ENCODE measurements around the gene F2RL1. TPM values are rescaled to one million over a fixed set of nuclear protein-coding genes. Genes with fewer than 3 reads are reported as not detected.

F2RL1 gene
- total and polyA plus RNA-seq, 2 of the 8 experiments (the other 6 are each of a cell fraction or from before 2014, with no cell fraction given), result 23.2 to 26.6 TPM

GRCh38 chr5:76845890-76846289 lies 27.1 kb downstream of the F2RL1 start:
- no peak overlapping the region for H3K18ac ChIP-seq (ENCODE audit: extremely low read depth, low read length)
- 88% methylated on average over 3 of the region's 3 CpGs; no CpG with 5 or more reads in 1 of the 2 experiments for WGBS, 2 experiments (ENCODE audit: extremely low coverage in 1 of 2, insufficient coverage in 1 of 2, insufficient read length in 1 of 2, insufficient replicate concordance in 2 of 2, low coverage in 1 of 2, low lambda C conversion rate in 2 of 2, missing lambda C conversion rate in 1 of 2)
- H2AK5ac ChIP-seq (ENCODE audit: low read depth, low read length), result no peak overlapping the region
- no peak for DNase-seq (ENCODE audit: low read depth in 1 of 2, low spot score in 2 of 2)
- H3K79me1 ChIP-seq (ENCODE audit: low read depth, low read length), result no peaks in the 10 kb centered on the region
- no peaks in the 10 kb centered on the region for H4K20me1 ChIP-seq (replicated peaks in 1 of 2; ENCODE audit: control insufficient read depth in 1 of 2, insufficient read depth in 2 of 2, low read length in 2 of 2)
- H3K23me2 ChIP-seq (ENCODE audit: low read depth, low read length), result no peaks in the 10 kb centered on the region
- no peak overlapping the region for H3K4me3 ChIP-seq (ENCODE audit: extremely low read depth in 1 of 4, insufficient read depth in 2 of 4, low read depth in 3 of 4, low read length in 4 of 4)
- H3K23ac ChIP-seq (ENCODE audit: insufficient read length), result no peak overlapping the region
- H2BK5ac ChIP-seq (ENCODE audit: low read depth, low read length), result no peak overlapping the region
- no peak overlapping the region for H3K4me2 ChIP-seq (ENCODE audit: insufficient read depth in 1 of 2, low read depth in 2 of 2, low read length in 2 of 2)
- no peak overlapping the region for H3K14ac ChIP-seq (ENCODE audit: insufficient read length)
- no peak overlapping the region for H4K8ac ChIP-seq (ENCODE audit: extremely low read depth, insufficient read depth, low read length)
- H2AFZ ChIP-seq (ENCODE audit: low read length), result no peak overlapping the region
- H3K4me1 ChIP-seq (replicated peaks in 1 of 4; ENCODE audit: control insufficient read depth in 3 of 4, insufficient read depth in 4 of 4, low read length in 3 of 4), result 0 out of 7 replicates have a peak, but pooled peaks cover 0 to 2% (median 0%) of the 10 kb centered on the region in 4 experiments
- H2BK20ac ChIP-seq (ENCODE audit: low read length), result no peak overlapping the region
- H3K9me3 ChIP-seq (ENCODE audit: insufficient read depth in 2 of 2, low read depth in 1 of 2, low read length in 1 of 2), result 0 out of 4 replicates have a peak, but pooled peaks cover 0 to 4% of the 10 kb centered on the region in 2 experiments
- H3K27ac ChIP-seq (ENCODE audit: low read depth, low read length), result no peak overlapping the region
- no peak overlapping the region for H2BK12ac ChIP-seq (ENCODE audit: low read depth, low read length)
- ChIA-PET CTCF (ENCODE audit: partially characterized antibody) (interaction anchor here (0.8 to 1.2 kb wide), 2 partner anchors 11 to 171 kb away, joined by 3 read pairs; no protein-coding TSS in a partner anchor), POLR2A (ENCODE audit: partially characterized antibody) (interaction anchor here (2.4 kb wide), 1 partner anchor 27 kb away, joined by 8 read pairs; the partner anchor contains the start of gene F2RL1)
- no peak overlapping the region for H2BK120ac ChIP-seq (replicated peaks; ENCODE audit: low read depth, low read length)
- no peak overlapping the region for H4K5ac ChIP-seq (ENCODE audit: insufficient read length, low read depth, low read length)
- no peak overlapping the region for H3K56ac ChIP-seq (replicated peaks; ENCODE audit: insufficient read length, low read depth, low read length)
- H3K36me3 ChIP-seq (ENCODE audit: control insufficient read depth in 2 of 4, insufficient read depth in 4 of 4, low read length in 3 of 4), result no peaks in the 10 kb centered on the region
- no peak overlapping the region for H4K91ac ChIP-seq (replicated peaks; ENCODE audit: insufficient read length, low read length)
- H2BK15ac ChIP-seq (ENCODE audit: low read length), result no peak overlapping the region
- no peaks in the 10 kb centered on the region for H3K27me3 ChIP-seq (replicated peaks in 1 of 4; ENCODE audit: control insufficient read depth in 3 of 4, extremely low read depth in 1 of 4, insufficient read depth in 3 of 4, low read length in 3 of 4)
- TF ChIP-seq SIRT6 (IDR thresholded peaks at IDR 0.05; ENCODE audit: low read length), result no peak
- no peak for TF ChIP-seq KDM1A (IDR thresholded peaks at IDR 0.05; ENCODE audit: borderline replicate concordance, low read length)
- no peak for TF ChIP-seq POLR2AphosphoS5 (IDR thresholded peaks at IDR 0.05; ENCODE audit: low read depth, low read length)
- no peaks in the 10 kb centered on the region for H3K79me2 ChIP-seq (ENCODE audit: control insufficient read depth in 1 of 2, insufficient read depth in 2 of 2, low read length in 2 of 2)
- H3K4ac ChIP-seq (replicated peaks; ENCODE audit: insufficient read length, low read depth, low read length), result no peak overlapping the region
- no peak for FAIRE-seq
- H3K9ac ChIP-seq (replicated peaks in 1 of 4; ENCODE audit: extremely low read depth in 1 of 4, low read depth in 3 of 4, low read length in 3 of 4), result no peak overlapping the region
